Endothelial cell of umbilical vein (primary cell): ENCODE data around the gene TXNDC17. TPM values are rescaled to one million over a fixed set of nuclear protein-coding genes. Genes with fewer than 3 reads are reported as not detected.

Experiments used
- BruUV-seq: library from RNA; stranded (reverse); fragments of 400-500 nt; replicated peaks from 2 replicates; lab custom pipeline; 2021; lab: Mats Ljungman, UMichigan
- CTCF ChIA-PET: fragments of 300-600, 350-600 bp; sonication (Branson Sonifier 250); formaldehyde crosslinking; loops from one replicate; lab custom pipeline; 2021; ENCODE audit warnings: antibody characterized with exemption, inconsistent platforms; lab: Charles Lee
- POLR2A ChIA-PET: fragments of 300-600, 350-600 bp; sonication (Branson Sonifier 250); formaldehyde crosslinking; loops from one replicate; lab custom pipeline; 2021; ENCODE audit warnings: antibody characterized with exemption, inconsistent platforms; lab: Charles Lee
- DNase-seq: peaks from one replicate; pipeline ENCODE4 v3.0.0-alpha.2; 2011; ENCODE audit warnings: low read depth, low spot score
- FAIRE-seq: peaks from 2 replicates; lab custom pipeline; 2011; peaks lifted over from hg19 to GRCh38; lab: Jason Lieb, UNC
- H2AFZ ChIP-seq: 2 replicates; pipeline ENCODE4 v1.6.0; 2012; ENCODE audit warnings: low read depth, low read length, control low read depth, inconsistent platforms
- H3K27ac ChIP-seq: 2 replicates; pipeline ENCODE4 v1.5.1; 2011; ENCODE audit warnings: low read depth, mild to moderate bottlenecking, control low read depth, low read length, moderate library complexity; ENCODE audit not compliant: insufficient read depth
- H3K27me3 ChIP-seq, 2 experiments: 2 replicates each; pipeline versions ENCODE4 v1.6.0 to v1.6.1; 2011; ENCODE audit warnings: low read length in 2 of 2, mixed read lengths in 1 of 2; ENCODE audit not compliant: control insufficient read depth in 2 of 2, insufficient read depth in 2 of 2
- H3K36me3 ChIP-seq, 2 experiments: 2 replicates in 1 of 2; 3 replicates in 1 of 2; pipeline ENCODE4 v1.5.1; 2011; ENCODE audit warnings: low read length in 2 of 2, mild to moderate bottlenecking in 1 of 2, moderate library complexity in 1 of 2; ENCODE audit not compliant: control insufficient read depth in 2 of 2, insufficient read depth in 2 of 2; ENCODE audit errors: extremely low read depth in 1 of 2
- H3K4me1 ChIP-seq: 3 replicates; pipeline ENCODE4 v1.5.1; 2011; ENCODE audit warnings: mild to moderate bottlenecking, low read length; ENCODE audit not compliant: control insufficient read depth, insufficient read depth; ENCODE audit errors: extremely low read depth
- H3K4me2 ChIP-seq: 2 replicates; pipeline ENCODE4 v1.6.1; 2011; ENCODE audit warnings: low read length, control low read depth, mixed read lengths; ENCODE audit not compliant: insufficient read depth
- H3K4me3 ChIP-seq, 3 experiments: fragments of 200-600 bp in 1 of 3; sonication (generic), shearing (Covaris generic) in 1 of 3; replicated peaks in 1 of 3; 2 replicates each; pipeline ENCODE4 v1.5.1; 2011 to 2016; ENCODE audit warnings: control low read depth in 3 of 3, low read length in 3 of 3, mild to moderate bottlenecking in 2 of 3, inconsistent platforms in 1 of 3, low read depth in 1 of 3, moderate library complexity in 1 of 3; ENCODE audit not compliant: insufficient read depth in 1 of 3
- H3K79me2 ChIP-seq: 2 replicates; pipeline ENCODE4 v1.6.0; 2012; ENCODE audit warnings: low read length, inconsistent platforms; ENCODE audit not compliant: control insufficient read depth, insufficient read depth
- H3K9ac ChIP-seq: replicated peaks from 2 replicates; pipeline ENCODE3; 2011; ENCODE audit warnings: low read length, control low read depth; ENCODE audit not compliant: insufficient read depth; ENCODE audit errors: extremely low read depth
- H3K9me1 ChIP-seq: replicated peaks from 3 replicates; pipeline ENCODE4 v1.6.0; 2011; ENCODE audit warnings: mild to moderate bottlenecking, low read length; ENCODE audit not compliant: control insufficient read depth, insufficient read depth; ENCODE audit errors: extremely low read depth
- H3K9me3 ChIP-seq: replicated peaks from 2 replicates; pipeline ENCODE4 v1.5.1; 2012; ENCODE audit warnings: low read length, inconsistent platforms; ENCODE audit not compliant: control insufficient read depth, insufficient read depth
- H4K20me1 ChIP-seq: replicated peaks from 2 replicates; pipeline ENCODE3; 2011; ENCODE audit warnings: mild to moderate bottlenecking, low read length; ENCODE audit not compliant: control insufficient read depth, insufficient read depth; ENCODE audit errors: extremely low read depth
- EZH2 ChIP-seq: IDR thresholded peaks from 2 replicates; pipeline ENCODE4 v1.6.1; 2012; ENCODE audit warnings: borderline replicate concordance, low read depth, mild to moderate bottlenecking, moderate library complexity, low read length, inconsistent platforms; ENCODE audit not compliant: severe bottlenecking
- FOS ChIP-seq: IDR thresholded peaks from 2 replicates; pipeline ENCODE4 v1.6.1; 2011; ENCODE audit warnings: mild to moderate bottlenecking, low read length, moderate library complexity, borderline replicate concordance; ENCODE audit not compliant: insufficient read depth
- GATA2 ChIP-seq: IDR thresholded peaks from 2 replicates; pipeline ENCODE4 v1.7.0; 2011; ENCODE audit warnings: low read depth, mild to moderate bottlenecking, moderate library complexity, mixed read lengths, low read length; ENCODE audit not compliant: insufficient read length, insufficient read depth
- JUN ChIP-seq: IDR thresholded peaks from 2 replicates; pipeline ENCODE4 v1.6.1; 2011; ENCODE audit warnings: borderline replicate concordance, low read depth; ENCODE audit not compliant: insufficient read length, insufficient read depth
- MAX ChIP-seq: IDR thresholded peaks from 2 replicates; pipeline ENCODE4 v1.6.1; 2011; ENCODE audit not compliant: insufficient read depth, insufficient read length
- POLR2A ChIP-seq: IDR thresholded peaks from 2 replicates; pipeline ENCODE4 v1.6.1; 2012; ENCODE audit warnings: low read depth, mild to moderate bottlenecking, control low read depth, low read length
- POLR2AphosphoS5 ChIP-seq: IDR thresholded peaks from 2 replicates; pipeline ENCODE4 v1.6.1; 2012; ENCODE audit warnings: low read depth, mild to moderate bottlenecking, control low read depth, low read length, moderate library complexity; ENCODE audit not compliant: insufficient read depth
- dilution Hi-C: fragments of 300-500 bp; cut with MboI; formaldehyde crosslinking; loops from one replicate; pipeline ENCODE4 v1.15.0; 2019; ENCODE audit warnings: low sequenced_read_pairs; ENCODE audit not compliant: extremely low pct_ligation_motif_present
- intact Hi-C: fragments of 100-400 bp; cut with micrococcal nuclease; formaldehyde crosslinking; loops from one replicate; pipeline ENCODE4 v1.10.0; 2022
- polyA plus RNA-seq, 4 experiments: library from polyadenylated mRNA; depleted of rRNA in 3 of 4; stranded (reverse) in 3 of 4; unstranded in 1 of 4; fragments of >200 nt; gene quantifications; 2 replicates each; pipeline versions ENCODE4 v1.2.1 to v1.2.3, GENCODE V29; 2011 to 2012; ENCODE audit warnings: missing spikeins in 1 of 4
- total RNA-seq: library from RNA; stranded (reverse); gene quantifications from 2 replicates; pipeline ENCODE4 v1.2.3, GENCODE V29; 2021
- TF ChIP-seq, protein P1 (sequence below), 2 donors: IDR thresholded peaks; 1 replicate in 1 of 2; 2 replicates in 1 of 2; pipeline ENCODE4 v1.5.1; 2011; ENCODE audit warnings: low read length in 2 of 2, mild to moderate bottlenecking in 2 of 2, moderate library complexity in 2 of 2, control low read depth in 1 of 2, inconsistent platforms in 1 of 2, low read depth in 1 of 2; ENCODE audit not compliant: insufficient read depth in 1 of 2; ENCODE audit errors: extremely low read depth in 1 of 2

The TXNDC17 gene
- total and polyA plus RNA-seq, 2 donors (not counting 3 experiments of a cell fraction or from before 2014, with no cell fraction given): 101 to 297 TPM

DNA sequence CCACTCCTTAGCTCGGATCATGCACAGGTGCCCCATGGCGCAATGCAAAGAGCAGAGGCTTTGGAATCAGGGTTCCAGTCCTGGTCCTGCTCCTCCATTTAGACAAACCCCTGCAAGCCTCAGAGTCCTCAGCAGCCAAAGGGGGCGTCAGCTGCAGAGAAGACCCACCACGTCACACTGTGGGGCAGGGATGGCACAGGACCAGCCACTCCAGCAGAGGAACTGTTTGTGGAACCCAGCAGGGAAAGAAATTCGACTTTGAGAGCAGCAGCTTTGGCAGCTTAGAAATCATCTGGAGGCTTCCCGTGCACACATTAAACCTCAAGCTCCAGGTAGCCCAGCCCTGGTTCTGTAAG is 35.9 kb downstream of the TXNDC17 start:
- no peak overlapping the region for H3K27ac ChIP-seq
- DNase-seq (no peak), FAIRE-seq (no peak)
- intact Hi-C loops: no loop called here
- no peaks in the 10 kb centered on the region for H3K36me3 ChIP-seq
- no peaks in the 10 kb centered on the region for H3K9me3 ChIP-seq
- ChIA-PET CTCF (interaction anchor here (0.7 to 1.4 kb wide), 4 partner anchors 24 to 234 kb away, joined by 3 to 4 read pairs (median 3); no protein-coding TSS in a partner anchor), POLR2A (no interaction called here)
- H2AFZ ChIP-seq: no peak overlapping the region
- no peaks in the 10 kb centered on the region for H4K20me1 ChIP-seq
- no peak overlapping the region for H3K9ac ChIP-seq
- dilution Hi-C loops: no loop called here
- no peak overlapping the region for H3K4me3 ChIP-seq
- H3K27me3 ChIP-seq: peaks cover 2 to 7% of the 10 kb centered on the region in 2 experiments
- no TSS peak for BruUV-seq
- no peak overlapping the region for H3K4me2 ChIP-seq
- H3K9me1 ChIP-seq: no peaks in the 10 kb centered on the region
- H3K4me1 ChIP-seq: no peaks in the 10 kb centered on the region
- H3K79me2 ChIP-seq: no peaks in the 10 kb centered on the region
- TF ChIP-seq FOS (no peak), EZH2 (no peak), JUN (no peak), GATA2 (no peak), POLR2AphosphoS5 (no peak), POLR2A (no peak), MAX (no peak)
- TF ChIP-seq, protein P1, sequence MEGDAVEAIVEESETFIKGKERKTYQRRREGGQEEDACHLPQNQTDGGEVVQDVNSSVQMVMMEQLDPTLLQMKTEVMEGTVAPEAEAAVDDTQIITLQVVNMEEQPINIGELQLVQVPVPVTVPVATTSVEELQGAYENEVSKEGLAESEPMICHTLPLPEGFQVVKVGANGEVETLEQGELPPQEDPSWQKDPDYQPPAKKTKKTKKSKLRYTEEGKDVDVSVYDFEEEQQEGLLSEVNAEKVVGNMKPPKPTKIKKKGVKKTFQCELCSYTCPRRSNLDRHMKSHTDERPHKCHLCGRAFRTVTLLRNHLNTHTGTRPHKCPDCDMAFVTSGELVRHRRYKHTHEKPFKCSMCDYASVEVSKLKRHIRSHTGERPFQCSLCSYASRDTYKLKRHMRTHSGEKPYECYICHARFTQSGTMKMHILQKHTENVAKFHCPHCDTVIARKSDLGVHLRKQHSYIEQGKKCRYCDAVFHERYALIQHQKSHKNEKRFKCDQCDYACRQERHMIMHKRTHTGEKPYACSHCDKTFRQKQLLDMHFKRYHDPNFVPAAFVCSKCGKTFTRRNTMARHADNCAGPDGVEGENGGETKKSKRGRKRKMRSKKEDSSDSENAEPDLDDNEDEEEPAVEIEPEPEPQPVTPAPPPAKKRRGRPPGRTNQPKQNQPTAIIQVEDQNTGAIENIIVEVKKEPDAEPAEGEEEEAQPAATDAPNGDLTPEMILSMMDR (IDR thresholded peaks at IDR 0.05; ENCODE audit: extremely low read depth in 1 of 2, insufficient read depth in 1 of 2, low read depth in 1 of 2, low read length in 2 of 2): no peak
